ENCODE data around the gene ATP11A.

Gene ATP11A

GRCh38 chr13:112711528-112712265 lies 21.9 kb downstream of the ATP11A start:
- peak; percentile 64 for DNase-seq

GRCh38 chr13:112712451-112713207 lies 22.8 kb downstream of the ATP11A start:
- no peak for DNase-seq

GRCh38 chr13:112713517-112714253 lies 23.8 kb downstream of the ATP11A start:
- DNase-seq = no peak

- no peak for DNase-seq
Measured at GRCh38 chr13:112714376-112715174, 24.7 kb downstream of the ATP11A start.

GRCh38 chr13:112715210-112715609 lies 25.4 kb downstream of the ATP11A start:
- no peak for DNase-seq

- DNase-seq = no peak
Measured at GRCh38 chr13:112715715-112716460, 26.1 kb downstream of the ATP11A start.

- no peak for DNase-seq
Measured at GRCh38 chr13:112716461-112716820, 26.6 kb downstream of the ATP11A start.

- no peak for DNase-seq
Measured at GRCh38 chr13:112716841-112717520, 27.1 kb downstream of the ATP11A start.

- no peak for DNase-seq
Measured at GRCh38 chr13:112718318-112718717, 28.5 kb downstream of the ATP11A start.

- no peak for DNase-seq
Measured at GRCh38 chr13:112719016-112719415, 29.2 kb downstream of the ATP11A start.

GRCh38 chr13:112719556-112719955 lies 29.7 kb downstream of the ATP11A start:
- DNase-seq = no peak

GRCh38 chr13:112720251-112720650 lies 30.4 kb downstream of the ATP11A start:
- DNase-seq = no peak

- no peak for DNase-seq
Measured at GRCh38 chr13:112720814-112721197, 31.0 kb downstream of the ATP11A start.

GRCh38 chr13:112721198-112722104 lies 31.6 kb downstream of the ATP11A start:
- DNase-seq = no peak

- DNase-seq = no peak
Measured at GRCh38 chr13:112722433-112723263, 32.8 kb downstream of the ATP11A start.

- no peak for DNase-seq
Measured at GRCh38 chr13:112723771-112724170, 33.9 kb downstream of the ATP11A start.

GRCh38 chr13:112724788-112725345 lies 35.0 kb downstream of the ATP11A start:
- DNase-seq = no peak

- DNase-seq = peak; percentile 86
Measured at GRCh38 chr13:112725346-112726015, 35.6 kb downstream of the ATP11A start.

All from COR-L47 (cell line).